Ovary (tissue), 9 donors: Measurements from ENCODE around the gene CALML5. TPM values are rescaled to one million over a fixed set of nuclear protein-coding genes. Genes with fewer than 3 reads are reported as not detected.
"Not testable (repeated sequence)": the region's sequence is repeated elsewhere in the genome, so short reads cannot be mapped to it uniquely, and the experiment has no call there.

Experiments used
- DNase-seq, 5 donors: peaks; one replicate each; pipeline ENCODE4 v3.0.0-alpha.2; 2019 to 2020
- H3K27ac ChIP-seq, 2 donors: fragments of 200-600 bp; one replicate each; pipeline versions ENCODE4 v1.5.1 to v1.8.0; 2019 to 2022
- H3K27me3 ChIP-seq: fragments of 200-600 bp; one replicate; pipeline ENCODE4 v1.8.0; 2022
- H3K36me3 ChIP-seq: fragments of 200-600 bp; sonication (generic); one replicate; pipeline ENCODE4 v1.5.1; 2019
- H3K4me1 ChIP-seq: one replicate; pipeline ENCODE4 v1.8.1; 2013; ENCODE audit warnings: mild to moderate bottlenecking, moderate library complexity; ENCODE audit not compliant: insufficient read depth
- H3K4me3 ChIP-seq: fragments of 200-600 bp; sonication (generic); one replicate; pipeline ENCODE4 v1.5.1; 2017
- H3K9me3 ChIP-seq, 2 donors: fragments of 200-600 bp in 1 of 2; sonication (generic) in 1 of 2; one replicate each; pipeline versions ENCODE4 v1.5.1 to v1.8.1; 2013 to 2019; ENCODE audit warnings: mild to moderate bottlenecking in 1 of 2, moderate library complexity in 1 of 2
- EP300 ChIP-seq: sonication (generic); formaldehyde crosslinking; IDR thresholded peaks from one replicate; pipeline ENCODE4 v1.6.1; 2017; ENCODE audit warnings: antibody characterized with exemption
- POLR2A ChIP-seq: fragments of 450-650 bp; IDR thresholded peaks from one replicate; pipeline ENCODE4 v1.6.1; 2017; ENCODE audit warnings: antibody characterized with exemption, mild to moderate bottlenecking, moderate library complexity
- WGBS, 3 donors: extraction: QIAGEN DNeasy Blood & Tissue Kit in 1 of 3; methylation state at CpG; one replicate each; pipeline versions ENCODE4 v1.1.5 to v1.1.7; 2013 to 2017; 5-methylcytosine and 5-hydroxymethylcytosine counted together
- intact Hi-C, 4 donors: fragments of 100-400 bp; cut with DNase I; formaldehyde crosslinking; loops; one replicate each; pipeline versions ENCODE4 v1.11.0 to v1.15.1; 2022 to 2023
- polyA plus RNA-seq, 2 donors: library from polyadenylated mRNA; stranded (reverse); fragments of 200-250 nt in 1 of 2; fragments of 350-450 nt in 1 of 2; fragmentation: Illumina TruSeq in 1 of 2; extraction: RNeasy Lipid Tissue Mini Kit (QIAGEN cat#74804) in 1 of 2; gene quantifications; one replicate each; pipeline ENCODE4 v1.2.3, GENCODE V29; 2013 to 2014
- total RNA-seq, 7 donors: library from RNA; depleted of rRNA in 2 of 7; stranded (reverse); fragments of >200 nt in 2 of 7; fragmentation: NEBNext Ultra II Directional in 3 of 7; extraction: Animal tissue kit (Norgen Biotek cat#: 25700) in 3 of 7; gene quantifications; one replicate each; pipeline versions ENCODE4 v1.1.0 to v1.2.4, GENCODE V29; 2016 to 2023
- TF ChIP-seq, protein P1 (sequence below), 3 donors: fragments of 450-650 bp in 2 of 3; fragments of 200-600 bp in 1 of 3; IDR thresholded peaks; one replicate each; pipeline versions ENCODE4 v1.5.1 to v1.8.0; 2016 to 2022; ENCODE audit warnings: antibody characterized with exemption in 3 of 3, mild to moderate bottlenecking in 1 of 3
- donor health status: DM: no; HTN: no; CAD: no; lungs with moderate emphysema.
- donor health status: DM: no; HTN: no; CAD: no.
- donor health status: Bipolar disorder and iron deficiency.
- donor health status: DM: yes; HTN: yes; CAD: no.
- donor health status: DM: no; HTN: no; CAD: no.
- donor health status: DM: yes; HTN: yes; CAD: no.

The CALML5 gene
- total and polyA plus RNA-seq, 9 donors = 1.7 TPM; not detected in 8

DNA sequence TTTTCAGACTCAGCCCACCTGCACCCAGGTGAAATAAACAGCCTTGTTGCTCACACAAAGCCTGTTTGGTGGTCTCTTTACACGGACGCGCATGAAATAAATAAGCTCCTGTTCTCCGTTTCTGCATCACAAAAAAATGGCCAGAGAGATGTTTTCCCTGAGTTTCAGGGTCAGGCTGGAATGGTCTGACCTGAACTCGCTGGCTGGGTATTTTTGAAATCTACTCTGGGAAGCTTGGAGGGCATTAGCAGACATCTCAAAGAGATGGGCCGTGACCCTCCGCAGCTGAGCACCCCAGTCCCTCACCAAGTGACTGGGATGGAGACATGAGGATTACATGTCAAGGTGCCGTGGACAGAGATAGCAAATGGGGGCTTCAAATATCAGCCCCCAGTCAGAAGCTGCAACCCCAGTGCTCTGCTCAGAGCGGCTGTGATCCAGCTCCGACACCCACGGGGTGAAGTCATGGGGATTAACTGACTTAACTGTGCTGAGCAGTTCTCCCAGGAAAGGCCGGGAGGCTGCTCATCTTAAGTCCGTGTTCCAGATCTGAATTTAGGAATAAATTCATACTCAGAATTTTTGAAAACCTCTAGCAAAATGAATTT lies 22.3 kb downstream of the CALML5 start:
- TF ChIP-seq POLR2A (no peak), EP300 (no peak)
- TF ChIP-seq, protein P1, sequence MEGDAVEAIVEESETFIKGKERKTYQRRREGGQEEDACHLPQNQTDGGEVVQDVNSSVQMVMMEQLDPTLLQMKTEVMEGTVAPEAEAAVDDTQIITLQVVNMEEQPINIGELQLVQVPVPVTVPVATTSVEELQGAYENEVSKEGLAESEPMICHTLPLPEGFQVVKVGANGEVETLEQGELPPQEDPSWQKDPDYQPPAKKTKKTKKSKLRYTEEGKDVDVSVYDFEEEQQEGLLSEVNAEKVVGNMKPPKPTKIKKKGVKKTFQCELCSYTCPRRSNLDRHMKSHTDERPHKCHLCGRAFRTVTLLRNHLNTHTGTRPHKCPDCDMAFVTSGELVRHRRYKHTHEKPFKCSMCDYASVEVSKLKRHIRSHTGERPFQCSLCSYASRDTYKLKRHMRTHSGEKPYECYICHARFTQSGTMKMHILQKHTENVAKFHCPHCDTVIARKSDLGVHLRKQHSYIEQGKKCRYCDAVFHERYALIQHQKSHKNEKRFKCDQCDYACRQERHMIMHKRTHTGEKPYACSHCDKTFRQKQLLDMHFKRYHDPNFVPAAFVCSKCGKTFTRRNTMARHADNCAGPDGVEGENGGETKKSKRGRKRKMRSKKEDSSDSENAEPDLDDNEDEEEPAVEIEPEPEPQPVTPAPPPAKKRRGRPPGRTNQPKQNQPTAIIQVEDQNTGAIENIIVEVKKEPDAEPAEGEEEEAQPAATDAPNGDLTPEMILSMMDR (IDR thresholded peaks at IDR 0.05) = no peak
- no peaks in the 10 kb centered on the region for H3K27me3 ChIP-seq
- 83 to 87% (median 84%) methylated on average over 13 of the region's 13 CpGs for WGBS, 3 donors
- H3K4me1 ChIP-seq = no peaks in the 10 kb centered on the region
- intact Hi-C loops = no loop called here
- H3K36me3 ChIP-seq = no peaks in the 10 kb centered on the region
- no peaks in the 10 kb centered on the region for H3K9me3 ChIP-seq
- H3K4me3 ChIP-seq = no peak overlapping the region
- no peak for DNase-seq
- H3K27ac ChIP-seq = no peak overlapping the region

DNA sequence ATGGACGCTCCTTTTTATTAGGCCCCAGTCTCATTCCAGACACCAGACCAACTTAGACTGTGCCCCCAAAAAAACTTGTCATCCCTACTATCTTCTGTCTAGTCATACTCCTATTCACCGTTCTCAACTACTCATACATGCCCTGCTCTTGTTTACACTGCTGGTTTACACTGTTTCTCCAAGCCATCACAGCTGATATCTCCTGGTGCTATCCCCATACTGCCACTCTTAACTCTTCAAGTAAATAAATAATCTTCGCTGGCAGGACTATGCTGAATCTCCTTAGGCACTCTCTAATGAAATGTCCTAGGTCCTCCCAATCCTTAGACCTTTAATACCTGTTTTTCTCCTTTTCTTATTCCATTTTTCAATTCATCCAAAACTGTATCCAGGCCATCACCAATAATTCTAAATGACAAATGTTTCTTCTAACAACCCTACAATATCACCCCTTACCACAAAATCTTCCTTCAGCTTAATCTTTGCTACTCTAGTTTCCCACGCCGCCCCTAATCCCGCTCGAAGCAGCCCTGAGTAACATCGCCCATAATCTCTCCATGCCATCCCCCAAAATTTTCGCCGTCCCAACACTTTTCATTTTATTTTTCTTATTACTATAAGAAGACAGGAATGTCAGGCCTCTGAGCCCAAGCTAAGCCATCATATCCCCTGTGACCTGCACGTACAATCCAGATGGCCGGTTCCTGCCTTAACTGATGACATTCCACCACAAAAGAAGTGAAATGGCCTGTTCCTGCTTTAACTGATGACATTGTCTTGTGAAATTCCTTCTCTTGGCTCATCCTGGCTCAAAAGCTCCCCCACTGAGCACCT lies 23.2 kb downstream of the CALML5 start:
- intact Hi-C loops, H3K4me1 ChIP-seq, H3K27ac ChIP-seq, H3K27me3 ChIP-seq, DNase-seq, H3K4me3 ChIP-seq, H3K9me3 ChIP-seq, H3K36me3 ChIP-seq: not testable (repeated sequence)
- 95 to 97% (median 97%) methylated on average over 11 to 12 of the region's 12 CpGs for WGBS, 3 donors

DNA sequence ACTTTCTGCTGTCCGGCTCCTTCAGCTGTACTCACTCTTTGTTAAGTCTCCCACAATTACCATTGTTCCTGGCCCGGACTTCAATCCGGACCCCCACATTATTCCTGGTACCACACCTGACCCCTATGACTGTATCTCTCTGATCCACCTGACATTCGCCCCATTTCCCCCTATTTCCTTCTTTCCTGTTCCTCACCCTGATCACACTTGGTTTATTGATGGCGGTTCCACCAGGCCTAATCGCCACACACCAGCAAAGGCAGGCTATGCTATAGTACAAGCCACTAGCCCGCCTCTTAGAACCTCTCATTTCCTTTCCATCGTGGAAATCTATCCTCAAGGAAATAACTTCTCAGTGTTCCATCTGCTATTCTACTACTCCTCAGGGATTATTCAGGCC lies 24.3 kb downstream of the CALML5 start:
- H3K36me3 ChIP-seq, intact Hi-C loops, H3K4me3 ChIP-seq, H3K9me3 ChIP-seq, H3K27ac ChIP-seq, H3K4me1 ChIP-seq, DNase-seq, H3K27me3 ChIP-seq: not testable (repeated sequence)
- 86 to 97% (median 96%) methylated on average over 6 to 8 of the region's 8 CpGs for WGBS, 3 donors

DNA sequence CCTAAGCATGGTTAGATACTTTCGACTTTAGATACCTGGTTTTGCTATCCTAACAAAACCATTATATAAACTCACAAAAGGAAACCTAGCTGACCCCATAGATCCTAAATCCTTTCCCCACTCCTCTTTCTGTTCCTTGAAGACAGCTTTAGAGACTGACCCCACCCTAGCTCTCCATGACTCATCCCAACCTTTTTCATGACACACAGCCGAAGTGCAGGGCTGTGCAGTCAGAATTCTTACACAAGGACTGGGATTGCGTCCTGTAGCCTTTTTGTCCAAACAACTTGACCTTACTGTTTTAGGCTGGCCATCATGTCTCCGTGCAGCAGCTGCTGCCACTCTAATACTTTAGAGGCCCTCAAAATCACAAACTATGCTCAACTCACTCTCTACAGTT lies 24.7 kb downstream of the CALML5 start:
- H3K9me3 ChIP-seq, H3K27ac ChIP-seq, intact Hi-C loops, H3K36me3 ChIP-seq, H3K4me1 ChIP-seq, DNase-seq, H3K4me3 ChIP-seq, H3K27me3 ChIP-seq: not testable (repeated sequence)
- WGBS, 3 donors = 81 to 89% (median 81%) methylated on average over 4 of the region's 4 CpGs

DNA sequence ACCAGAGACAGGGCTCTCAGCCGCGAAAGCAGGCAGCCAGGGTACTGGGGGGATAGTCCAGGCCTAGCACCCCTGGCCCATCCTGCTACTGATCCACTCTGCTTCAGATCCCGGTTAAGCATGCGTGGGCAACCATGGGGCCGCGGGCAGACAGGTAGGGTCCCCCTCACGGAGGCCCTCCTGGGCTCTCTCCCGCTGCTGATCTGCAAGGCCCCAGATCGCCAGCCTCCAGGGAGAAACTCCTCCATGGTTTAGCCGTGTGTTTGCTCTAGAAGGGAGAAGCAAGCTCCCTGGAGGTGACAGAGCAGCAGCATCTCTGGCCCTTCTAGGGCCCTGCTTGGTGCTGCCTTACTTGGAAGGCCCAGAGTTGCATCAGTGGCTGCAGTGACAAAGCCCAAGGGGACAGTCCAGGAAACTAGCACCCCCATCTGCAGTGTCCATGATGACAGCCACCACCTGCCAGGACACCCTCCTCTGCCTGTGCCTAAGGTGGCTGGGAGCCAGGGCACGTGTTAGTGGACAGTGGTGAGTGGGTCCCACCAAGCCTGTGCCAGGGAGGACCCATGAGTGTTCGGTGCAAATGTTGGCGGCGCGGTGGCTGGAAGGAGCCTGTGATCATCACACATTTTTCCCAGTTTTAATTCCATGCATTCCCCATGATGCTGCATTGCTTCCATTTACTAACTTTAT lies 29.2 kb downstream of the CALML5 start:
- Histone ChIP-seq H3K4me3 (no peak overlapping the region), H3K36me3 (no peaks in the 10 kb centered on the region), H3K27ac (no peak overlapping the region), H3K27me3 (no peaks in the 10 kb centered on the region), H3K9me3 (peaks cover 0 to 6% of the 10 kb centered on the region in 2 donors), H3K4me1 (no peaks in the 10 kb centered on the region)
- 97 to 98% (median 97%) methylated on average over 14 to 15 of the region's 15 CpGs for WGBS, 3 donors
- intact Hi-C loops = no loop called here
- DNase-seq = no peak
- TF ChIP-seq EP300 (no peak), POLR2A (no peak)
- TF ChIP-seq, protein P1 (IDR thresholded peaks at IDR 0.05) = no peak
